Measurements from ENCODE around the gene CCL13. TPM values are rescaled to one million over a fixed set of nuclear protein-coding genes. Genes with fewer than 3 reads are reported as not detected.

The CCL13 gene
- total and polyA plus RNA-seq, 2 of the 8 experiments (the other 6 are each of a cell fraction or from before 2014, with no cell fraction given) = not detected

DNA sequence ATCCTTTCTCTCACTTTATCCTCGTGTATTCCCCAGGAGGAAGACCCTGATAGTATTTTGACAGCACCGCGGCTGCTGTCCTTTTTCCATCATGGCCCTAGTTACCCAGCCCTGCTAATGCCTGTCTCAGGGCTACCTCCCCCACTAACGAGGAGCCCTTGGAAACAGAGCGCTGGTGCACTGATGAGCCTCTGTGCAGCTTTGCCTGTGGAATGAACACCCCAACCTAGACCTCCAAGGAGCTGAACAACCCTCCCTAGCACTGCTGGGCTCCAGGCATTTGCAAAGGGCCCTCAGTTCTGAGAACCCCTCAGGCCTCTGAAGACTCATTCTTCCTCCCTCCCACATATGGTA lies 30.0 kb downstream of the CCL13 start:
- Histone ChIP-seq H3K18ac (ENCODE audit: extremely low read depth, low read length) (no peak overlapping the region), H4K20me1 (replicated peaks in 1 of 2; ENCODE audit: control insufficient read depth in 1 of 2, insufficient read depth in 2 of 2, low read length in 2 of 2) (no peaks in the 10 kb centered on the region), H4K8ac (ENCODE audit: extremely low read depth, insufficient read depth, low read length) (no peak overlapping the region), H3K36me3 (ENCODE audit: control insufficient read depth in 2 of 4, insufficient read depth in 4 of 4, low read length in 3 of 4) (no peaks in the 10 kb centered on the region), H3K9ac (replicated peaks in 1 of 4; ENCODE audit: extremely low read depth in 1 of 4, low read depth in 3 of 4, low read length in 3 of 4) (no peak overlapping the region), H3K4me3 (ENCODE audit: extremely low read depth in 1 of 4, insufficient read depth in 2 of 4, low read depth in 3 of 4, low read length in 4 of 4) (no peak overlapping the region), H3K56ac (replicated peaks; ENCODE audit: insufficient read length, low read depth, low read length) (no peak overlapping the region), H3K4me2 (ENCODE audit: insufficient read depth in 1 of 2, low read depth in 2 of 2, low read length in 2 of 2) (no peak overlapping the region), H2AFZ (ENCODE audit: low read length) (no peak overlapping the region), H3K4me1 (replicated peaks in 1 of 4; ENCODE audit: control insufficient read depth in 3 of 4, insufficient read depth in 4 of 4, low read length in 3 of 4) (no peaks in the 10 kb centered on the region), H3K23me2 (ENCODE audit: low read depth, low read length) (no peaks in the 10 kb centered on the region), H2AK5ac (ENCODE audit: low read depth, low read length) (no peak overlapping the region), H4K5ac (ENCODE audit: insufficient read length, low read depth, low read length) (no peak overlapping the region), H3K79me1 (ENCODE audit: low read depth, low read length) (no peaks in the 10 kb centered on the region), H4K91ac (replicated peaks; ENCODE audit: insufficient read length, low read length) (no peak overlapping the region), H3K23ac (ENCODE audit: insufficient read length) (no peak overlapping the region), H3K27me3 (replicated peaks in 1 of 4; ENCODE audit: control insufficient read depth in 3 of 4, extremely low read depth in 1 of 4, insufficient read depth in 3 of 4, low read length in 3 of 4) (no peaks in the 10 kb centered on the region; a peak in 1 of 7 replicates), H3K4ac (replicated peaks; ENCODE audit: insufficient read length, low read depth, low read length) (no peak overlapping the region), H2BK120ac (replicated peaks; ENCODE audit: low read depth, low read length) (no peak overlapping the region), H2BK15ac (ENCODE audit: low read length) (no peak overlapping the region), H2BK5ac (ENCODE audit: low read depth, low read length) (no peak overlapping the region), H3K14ac (ENCODE audit: insufficient read length) (no peak overlapping the region), H3K27ac (ENCODE audit: low read depth, low read length) (no peak overlapping the region), H2BK12ac (ENCODE audit: low read depth, low read length) (no peak overlapping the region), H3K9me3 (ENCODE audit: insufficient read depth in 2 of 2, low read depth in 1 of 2, low read length in 1 of 2) (no peaks in the 10 kb centered on the region), H3K79me2 (ENCODE audit: control insufficient read depth in 1 of 2, insufficient read depth in 2 of 2, low read length in 2 of 2) (no peaks in the 10 kb centered on the region), H2BK20ac (ENCODE audit: low read length) (no peak overlapping the region)
- ChIA-PET CTCF (ENCODE audit: partially characterized antibody) (interaction anchor here (1.2 to 4.3 kb wide), 4 partner anchors 10 to 66 kb away, joined by 3 to 30 read pairs (median 7); partner anchors contain the start of gene CCL1), POLR2A (ENCODE audit: partially characterized antibody) (interaction anchor here (0.5 kb wide), 1 partner anchor 51 kb away, joined by 3 read pairs; no protein-coding TSS in a partner anchor)
- 86% methylated on average over 5 of the region's 5 CpGs; no CpG with 5 or more reads in 1 of the 2 experiments for WGBS, 2 experiments (ENCODE audit: extremely low coverage in 1 of 2, insufficient coverage in 1 of 2, insufficient read length in 1 of 2, insufficient replicate concordance in 2 of 2, low coverage in 1 of 2, low lambda C conversion rate in 2 of 2, missing lambda C conversion rate in 1 of 2)
- FAIRE-seq (no peak), DNase-seq (ENCODE audit: low read depth in 1 of 2, low spot score in 2 of 2) (no peak)
- TF ChIP-seq FOSL1 (IDR thresholded peaks at IDR 0.05; ENCODE audit: insufficient read depth, low read depth, low read length) (no peak), TEAD4 (IDR thresholded peaks at IDR 0.05; ENCODE audit: low read depth, low read length) (no peak), RBBP5 (IDR thresholded peaks at IDR 0.05; ENCODE audit: borderline replicate concordance, low read depth, low read length) (no peak), KDM1A (IDR thresholded peaks at IDR 0.05; ENCODE audit: borderline replicate concordance, low read length) (no peak), SP1 (IDR thresholded peaks at IDR 0.05; ENCODE audit: low read depth, low read length) (no peak), ZNF274 (IDR thresholded peaks at IDR 0.05; ENCODE audit: borderline replicate concordance, extremely low read depth, low read length) (no peak), EGR1 (IDR thresholded peaks at IDR 0.05; ENCODE audit: borderline replicate concordance, low read depth, low read length) (no peak), POLR2A (IDR thresholded peaks at IDR 0.05; ENCODE audit: control extremely low read depth in 1 of 2, low read depth in 2 of 2, low read length in 2 of 2) (no peak), CHD2 (IDR thresholded peaks at IDR 0.05; ENCODE audit: low read length) (no peak), RNF2 (IDR thresholded peaks at IDR 0.05; ENCODE audit: borderline replicate concordance, low read depth, low read length, missing control alignments, poor library complexity, severe bottlenecking) (no peak), ASH2L (IDR thresholded peaks at IDR 0.05; ENCODE audit: low read length) (no peak), CTBP2 (IDR thresholded peaks at IDR 0.05; ENCODE audit: borderline replicate concordance, insufficient read depth, insufficient read length, low read length) (no peak)
- TF ChIP-seq, protein P1, sequence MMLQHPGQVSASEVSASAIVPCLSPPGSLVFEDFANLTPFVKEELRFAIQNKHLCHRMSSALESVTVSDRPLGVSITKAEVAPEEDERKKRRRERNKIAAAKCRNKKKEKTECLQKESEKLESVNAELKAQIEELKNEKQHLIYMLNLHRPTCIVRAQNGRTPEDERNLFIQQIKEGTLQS (IDR thresholded peaks at IDR 0.05; ENCODE audit: insufficient read depth, low read depth, low read length) = no peak
- TF ChIP-seq, protein P2, sequence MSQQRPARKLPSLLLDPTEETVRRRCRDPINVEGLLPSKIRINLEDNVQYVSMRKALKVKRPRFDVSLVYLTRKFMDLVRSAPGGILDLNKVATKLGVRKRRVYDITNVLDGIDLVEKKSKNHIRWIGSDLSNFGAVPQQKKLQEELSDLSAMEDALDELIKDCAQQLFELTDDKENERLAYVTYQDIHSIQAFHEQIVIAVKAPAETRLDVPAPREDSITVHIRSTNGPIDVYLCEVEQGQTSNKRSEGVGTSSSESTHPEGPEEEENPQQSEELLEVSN (IDR thresholded peaks at IDR 0.05) = no peak
